Islet precursor cell (in vitro differentiated cells): ENCODE results near the gene KLHL34.
A peak's percentile ranks its signal among the peaks of the same experiment; 100 is the strongest.

Experiments used
- DNase-seq: peaks from one replicate; pipeline ENCODE4 v3.0.0-alpha.2; 2018

Gene KLHL34

GRCh38 chrX:21658152-21658737 lies at the start of gene KLHL34:
KLHL34 (minus strand) TSS chrX:21658330; CDS start chrX:21657788, 542 bp downstream.
- DNase-seq: no peak

- DNase-seq: no peak
Measured at GRCh38 chrX:21705225-21705624, 47.1 kb upstream of the KLHL34 start.

GRCh38 chrX:21702725-21703124 lies 44.6 kb upstream of the KLHL34 start:
- no peak for DNase-seq

GRCh38 chrX:21700967-21701366 lies 42.8 kb upstream of the KLHL34 start:
- no peak for DNase-seq

- DNase-seq: no peak
Measured at GRCh38 chrX:21700275-21700674, 42.1 kb upstream of the KLHL34 start.

- DNase-seq: no peak
Measured at GRCh38 chrX:21699136-21699535, 41.0 kb upstream of the KLHL34 start.

GRCh38 chrX:21698272-21698671 lies 40.1 kb upstream of the KLHL34 start:
- DNase-seq: no peak

- DNase-seq: peak; percentile 56
Measured at GRCh38 chrX:21691512-21692018, 33.4 kb upstream of the KLHL34 start.

- DNase-seq: no peak
Measured at GRCh38 chrX:21683941-21684340, 25.8 kb upstream of the KLHL34 start.

GRCh38 chrX:21678048-21678612 lies 20.0 kb upstream of the KLHL34 start:
- DNase-seq: no peak

- no peak for DNase-seq
Measured at GRCh38 chrX:21675931-21676330, 17.8 kb upstream of the KLHL34 start.

- no peak for DNase-seq
Measured at GRCh38 chrX:21674430-21675186, 16.5 kb upstream of the KLHL34 start.

- DNase-seq: no peak
Measured at GRCh38 chrX:21666679-21667078, 8.5 kb upstream of the KLHL34 start.

- DNase-seq: no peak
Measured at GRCh38 chrX:21666252-21666651, 8.1 kb upstream of the KLHL34 start.

- DNase-seq: no peak
Measured at GRCh38 chrX:21662761-21663160, 4.6 kb upstream of the KLHL34 start.

GRCh38 chrX:21661316-21661715 lies 3.2 kb upstream of the KLHL34 start:
- DNase-seq: no peak

GRCh38 chrX:21660156-21660555 lies 2.0 kb upstream of the KLHL34 start:
- DNase-seq: no peak

- DNase-seq: no peak
Measured at GRCh38 chrX:21659320-21659719, 1.2 kb upstream of the KLHL34 start.

GRCh38 chrX:21658746-21659145 lies 616 bp upstream of the KLHL34 start:
- no peak for DNase-seq

GRCh38 chrX:21657318-21658151 lies 595 bp downstream of the KLHL34 start:
- DNase-seq: peak; percentile 39

- no peak for DNase-seq
Measured at GRCh38 chrX:21656587-21657317, 1.4 kb downstream of the KLHL34 start.

- DNase-seq: no peak
Measured at GRCh38 chrX:21655901-21656586, 2.1 kb downstream of the KLHL34 start.
